K562 (cell line): ENCODE results near the gene IFNG-AS1. TPM values are rescaled to one million over a fixed set of nuclear protein-coding genes. Genes with fewer than 3 reads are reported as not detected.

Experiments used
- ATAC-seq: fragments of 200-7000 bp; cut with Tn5 transposase; 3 replicates; pipeline ENCODE4 v1.9.1; 2020; ENCODE audit warnings: moderate library complexity
- BruUV-seq: library from RNA; stranded (reverse); fragments of 400-500 nt; replicated peaks from 2 replicates; lab custom pipeline; 2021; lab: Mats Ljungman, UMichigan
- CTCF ChIA-PET: fragments of 300-600 bp; formaldehyde crosslinking; extraction: SDS; loops from one replicate; lab custom pipeline; 2021; ENCODE audit warnings: low intra/inter-chr PET ratio; lab: Yijun Ruan, JAX
- POLR2A ChIA-PET: fragments of 300-600, 350-650 bp; sonication (Branson Sonifier 250); formaldehyde crosslinking; extraction: SDS; loops from one replicate; lab custom pipeline; 2021; ENCODE audit warnings: antibody characterized with exemption, inconsistent platforms; lab: Yijun Ruan, JAX
- DNase-seq, 4 experiments: peaks; one replicate each; pipeline versions ENCODE4 v3.0.0 to v3.0.0-alpha.2; 2011 to 2018; ENCODE audit warnings: low spot score in 3 of 4, mixed read lengths in 3 of 4; ENCODE audit errors: extremely low read depth in 1 of 4
- FAIRE-seq: peaks from 2 replicates; lab custom pipeline; 2011; peaks lifted over from hg19 to GRCh38; lab: Jason Lieb, UNC
- H2AFZ ChIP-seq: 2 replicates; pipeline ENCODE4 v1.6.0; 2011; ENCODE audit warnings: low read depth, low read length, control low read depth, inconsistent platforms
- H3K27ac ChIP-seq: fragments of 200-600 bp; 3 replicates; pipeline ENCODE4 v1.8.0; 2011; ENCODE audit warnings: low read depth, mild to moderate bottlenecking, control low read depth, inconsistent platforms, low read length, moderate library complexity, mixed read lengths; ENCODE audit errors: extremely low read depth
- H3K27me3 ChIP-seq, 2 experiments: fragments of 300-600 bp in 1 of 2; 2 replicates in 1 of 2; 3 replicates in 1 of 2; pipeline versions ENCODE4 v1.6.0 to v1.8.0; 2011; ENCODE audit warnings: inconsistent platforms in 2 of 2, low read length in 2 of 2, mild to moderate bottlenecking in 1 of 2, mixed read lengths in 1 of 2, moderate library complexity in 1 of 2; ENCODE audit not compliant: control insufficient read depth in 2 of 2, insufficient read depth in 2 of 2
- H3K36me3 ChIP-seq: fragments of 300-600 bp; 3 replicates; pipeline ENCODE4 v1.8.0; 2011; ENCODE audit warnings: mild to moderate bottlenecking, low read length, inconsistent platforms; ENCODE audit not compliant: control insufficient read depth, insufficient read depth
- H3K4me1 ChIP-seq, 2 experiments: fragments of 200-600 bp in 1 of 2; replicated peaks in 1 of 2; 2 replicates in 1 of 2; 3 replicates in 1 of 2; pipeline versions ENCODE4 v1.5.1 to v1.8.0; 2011; ENCODE audit warnings: inconsistent platforms in 2 of 2, low read length in 2 of 2, mild to moderate bottlenecking in 1 of 2, mixed read lengths in 1 of 2, moderate library complexity in 1 of 2; ENCODE audit not compliant: control insufficient read depth in 2 of 2, insufficient read depth in 2 of 2
- H3K4me2 ChIP-seq: 2 replicates; pipeline ENCODE4 v1.6.1; 2011; ENCODE audit warnings: low read length, control low read depth, inconsistent platforms, mixed read lengths; ENCODE audit not compliant: insufficient read depth
- H3K4me3 ChIP-seq: fragments of 200-600 bp; sonication (generic), shearing (Covaris generic); 2 replicates; pipeline ENCODE4 v1.5.1; 2016; ENCODE audit warnings: control low read depth, inconsistent platforms
- H3K79me2 ChIP-seq: fragments of 200-600 bp; 3 replicates; pipeline ENCODE4 v1.8.0; 2011; ENCODE audit warnings: low read length, inconsistent platforms; ENCODE audit not compliant: control insufficient read depth, insufficient read depth
- H3K9ac ChIP-seq, 2 experiments: 2 replicates each; pipeline versions ENCODE4 v1.6.0 to v1.6.1; 2011; ENCODE audit warnings: low read depth in 2 of 2, low read length in 2 of 2, control low read depth in 1 of 2, inconsistent platforms in 1 of 2, mild to moderate bottlenecking in 1 of 2, mixed read lengths in 1 of 2; ENCODE audit not compliant: insufficient read depth in 1 of 2
- H3K9me1 ChIP-seq: one replicate; pipeline ENCODE4 v1.6.0; 2011; ENCODE audit warnings: inconsistent platforms, mild to moderate bottlenecking, low read length, moderate library complexity; ENCODE audit not compliant: control insufficient read depth, insufficient read depth
- H3K9me3 ChIP-seq: replicated peaks from 2 replicates; pipeline ENCODE4 v1.5.1; 2011; ENCODE audit warnings: low read depth, low read length, inconsistent platforms; ENCODE audit not compliant: control insufficient read depth, insufficient read depth
- H4K20me1 ChIP-seq: replicated peaks from 2 replicates; pipeline ENCODE4 v1.6.1; 2011; ENCODE audit warnings: low read length, inconsistent platforms, mixed read lengths; ENCODE audit not compliant: control insufficient read depth, insufficient read depth
- E2F3 ChIP-seq: fragments of 250-450 bp; sonication (Bioruptor Pico); IDR thresholded peaks from 2 replicates; pipeline ENCODE4 v1.4.0; 2020; ENCODE audit warnings: mild to moderate bottlenecking
- HEY1 ChIP-seq: fragments of 250-450 bp; sonication (Bioruptor Pico); IDR thresholded peaks from 2 replicates; pipeline ENCODE4 v1.5.0; 2020; ENCODE audit warnings: mild to moderate bottlenecking, moderate library complexity, borderline replicate concordance
- POLR2AphosphoS5 ChIP-seq: IDR thresholded peaks from 2 replicates; pipeline ENCODE4 v1.6.1; 2011; ENCODE audit warnings: mild to moderate bottlenecking, low read depth, low read length, moderate library complexity; ENCODE audit not compliant: control insufficient read depth, insufficient read depth
- ZNF766 ChIP-seq: fragments of 200-800 bp; sonication (Bioruptor generic); conservative IDR thresholded peaks from 2 replicates; pipeline ENCODE4 v1.6.1; 2016; ENCODE audit warnings: missing genetic modification characterization, missing compliant biosample characterization
- WGBS: fragments of 100-300 bp; shearing (Covaris generic); methylation state at CpG from one replicate; pipeline ENCODE4 v1.1.6; 2016; ENCODE audit warnings: low coverage, mixed read lengths; ENCODE audit not compliant: insufficient coverage; ENCODE audit errors: missing lambda C conversion rate; 5-methylcytosine and 5-hydroxymethylcytosine counted together
- in situ Hi-C: fragments of 300-500 bp; cut with MboI; formaldehyde crosslinking; loops from 4 replicates; pipeline ENCODE4 v1.15.0; 2018; ENCODE audit warnings: inconsistent platforms, mixed read lengths
- intact Hi-C: fragments of 100-400 bp; cut with micrococcal nuclease; formaldehyde crosslinking; loops from 2 replicates; pipeline ENCODE4 v1.14.2; 2022
- polyA plus RNA-seq, 8 experiments: library from polyadenylated mRNA; depleted of rRNA in 4 of 8; stranded (reverse) in 5 of 8; unstranded in 3 of 8; fragments of >200 nt; fragmentation: Nextera tagmentation in 2 of 8; fragmentation: Illumina TruSeq in 1 of 8; extraction: Ambion mirVana in 2 of 8; extraction: Trizol in 1 of 8; gene quantifications; 2 replicates each; pipeline versions ENCODE4 v1.2.1 to v1.2.3, GENCODE V29; 2011 to 2014; ENCODE audit warnings: inconsistent platforms in 1 of 8, missing spikeins in 1 of 8
- total RNA-seq, 7 experiments: library from RNA; depleted of rRNA in 6 of 7; stranded (reverse); fragments of >200 nt in 6 of 7; fragmentation: Illumina TruSeq in 2 of 7; extraction: Trizol in 2 of 7; gene quantifications; 2 replicates each; pipeline versions ENCODE4 v1.2.1 to v1.2.3, GENCODE V29; 2011 to 2021; ENCODE audit warnings: low replicate concordance in 1 of 7
- TF ChIP-seq, protein P1 (sequence below): sonication (generic); formaldehyde crosslinking; IDR thresholded peaks from 2 replicates; pipeline ENCODE4 v1.8.0; 2022; ENCODE audit warnings: mild to moderate bottlenecking, low read depth, missing genetic modification reagents
- TF ChIP-seq, protein P2 (sequence below), 2 experiments: IDR thresholded peaks in 1 of 2; conservative IDR thresholded peaks in 1 of 2; 2 replicates each; pipeline ENCODE4 v1.6.1; 2016; ENCODE audit warnings: low read depth in 2 of 2, mild to moderate bottlenecking in 1 of 2, missing compliant biosample characterization in 1 of 2, missing genetic modification characterization in 1 of 2, moderate library complexity in 1 of 2
- TF ChIP-seq, protein P3 (sequence below): sonication (generic); formaldehyde crosslinking; IDR thresholded peaks from 2 replicates; pipeline ENCODE4 v1.8.0; 2022; ENCODE audit warnings: mild to moderate bottlenecking, missing genetic modification reagents

The IFNG-AS1 gene
- total and polyA plus RNA-seq, 9 of the 15 experiments (the other 6 are each of a cell fraction or from before 2014, with no cell fraction given): not detected

DNA sequence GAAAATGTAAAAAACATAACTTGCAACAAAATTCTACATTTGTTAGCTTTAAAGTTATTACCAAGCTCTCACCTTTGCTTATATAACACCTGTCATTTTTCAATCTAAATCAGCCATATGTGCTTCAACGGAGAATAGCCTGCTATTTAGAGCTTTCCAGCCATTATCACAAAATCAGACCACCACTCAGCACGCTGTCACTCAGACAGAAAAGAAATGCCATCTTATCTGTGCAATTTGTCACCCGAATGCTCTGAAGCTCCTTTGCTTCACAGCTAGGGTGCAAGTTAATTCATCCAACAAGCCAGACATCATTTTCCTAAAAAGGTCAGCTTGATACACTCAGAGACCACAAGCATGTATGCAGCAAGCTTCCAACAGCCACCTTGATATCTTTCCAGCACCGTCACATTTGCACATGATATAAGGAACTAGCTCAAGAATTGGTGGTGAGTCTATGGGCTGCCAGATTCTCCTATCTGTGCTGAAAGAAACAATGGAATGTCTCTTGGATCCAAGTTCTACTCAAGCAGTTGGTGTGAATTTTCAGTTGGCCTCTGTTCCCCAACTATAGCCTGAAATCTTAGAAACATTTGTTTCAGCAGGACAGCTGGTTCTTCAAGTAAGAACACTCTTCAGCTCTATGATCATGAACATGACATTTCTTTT, 20.0 kb upstream of the IFNG-AS1 start:
- H3K9me1 ChIP-seq: no peaks in the 10 kb centered on the region
- no peaks in the 10 kb centered on the region for H3K36me3 ChIP-seq
- POLR2A ChIA-PET: no interaction called here
- no peak overlapping the region for H3K4me3 ChIP-seq
- no peak for ATAC-seq
- no peak overlapping the region for H3K4me2 ChIP-seq
- CTCF ChIA-PET: no interaction called here
- in situ Hi-C loops: no loop called here
- no peaks in the 10 kb centered on the region for H4K20me1 ChIP-seq
- H3K27ac ChIP-seq: no peak overlapping the region
- TF ChIP-seq ZNF766: no peak
- no peak for TF ChIP-seq HEY1 (CRISPR knock-in tag)
- H3K9ac ChIP-seq: no peak overlapping the region
- no peaks in the 10 kb centered on the region; a peak in 1 of 5 replicates for H3K27me3 ChIP-seq
- H3K79me2 ChIP-seq: no peaks in the 10 kb centered on the region
- no peaks in the 10 kb centered on the region for H3K4me1 ChIP-seq
- no peak for DNase-seq
- intact Hi-C loops: no loop called here
- no TSS peak for BruUV-seq
- no peak for FAIRE-seq
- no peak overlapping the region for H2AFZ ChIP-seq
- no peaks in the 10 kb centered on the region for H3K9me3 ChIP-seq
- 2% methylated on average over 4 of the region's 4 CpGs for WGBS

DNA sequence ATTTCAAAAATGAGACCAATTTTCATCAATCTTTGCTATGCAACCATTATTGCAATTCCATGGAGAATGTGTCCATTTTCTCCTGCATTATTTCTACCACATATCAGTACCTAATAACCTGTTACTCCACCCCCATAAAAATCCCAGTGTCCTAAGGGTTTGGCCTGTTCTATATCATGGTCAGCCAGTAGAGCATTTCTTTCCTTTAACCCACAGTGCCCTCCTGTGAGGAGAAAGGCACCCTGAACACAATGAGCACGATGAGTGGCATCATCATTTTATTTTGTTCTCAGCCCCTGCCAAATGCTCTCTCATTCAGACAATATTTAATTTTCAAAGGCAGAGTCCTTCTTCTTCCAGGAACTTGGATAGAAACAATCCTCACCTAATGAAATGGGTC, 11.6 kb upstream of the IFNG-AS1 start:
- Histone ChIP-seq H3K9me1 (no peaks in the 10 kb centered on the region), H3K9me3 (no peaks in the 10 kb centered on the region), H3K4me1 (no peaks in the 10 kb centered on the region), H4K20me1 (no peaks in the 10 kb centered on the region), H3K79me2 (no peaks in the 10 kb centered on the region), H3K36me3 (no peaks in the 10 kb centered on the region), H3K9ac (no peak overlapping the region), H2AFZ (no peak overlapping the region), H3K27me3 (peaks cover 0 to 8% of the 10 kb centered on the region in 2 experiments; a peak in 1 of 5 replicates), H3K4me3 (no peak overlapping the region), H3K27ac (no peak overlapping the region), H3K4me2 (no peak overlapping the region)
- POLR2A ChIA-PET: no interaction called here
- DNase-seq (no peak), FAIRE-seq (no peak), ATAC-seq (no peak)
- CTCF ChIA-PET: no interaction called here
- WGBS: 0% methylated on average over 1 of the region's 1 CpG
- intact Hi-C loops: no loop called here
- no TSS peak for BruUV-seq
- in situ Hi-C loops: no loop called here
- TF ChIP-seq, protein P1, sequence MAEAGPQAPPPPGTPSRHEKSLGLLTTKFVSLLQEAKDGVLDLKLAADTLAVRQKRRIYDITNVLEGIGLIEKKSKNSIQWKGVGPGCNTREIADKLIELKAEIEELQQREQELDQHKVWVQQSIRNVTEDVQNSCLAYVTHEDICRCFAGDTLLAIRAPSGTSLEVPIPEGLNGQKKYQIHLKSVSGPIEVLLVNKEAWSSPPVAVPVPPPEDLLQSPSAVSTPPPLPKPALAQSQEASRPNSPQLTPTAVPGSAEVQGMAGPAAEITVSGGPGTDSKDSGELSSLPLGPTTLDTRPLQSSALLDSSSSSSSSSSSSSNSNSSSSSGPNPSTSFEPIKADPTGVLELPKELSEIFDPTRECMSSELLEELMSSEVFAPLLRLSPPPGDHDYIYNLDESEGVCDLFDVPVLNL (CRISPR knock-in tag): no peak
- TF ChIP-seq E2F3 (CRISPR knock-in tag): no peak
- TF ChIP-seq, protein P2, sequence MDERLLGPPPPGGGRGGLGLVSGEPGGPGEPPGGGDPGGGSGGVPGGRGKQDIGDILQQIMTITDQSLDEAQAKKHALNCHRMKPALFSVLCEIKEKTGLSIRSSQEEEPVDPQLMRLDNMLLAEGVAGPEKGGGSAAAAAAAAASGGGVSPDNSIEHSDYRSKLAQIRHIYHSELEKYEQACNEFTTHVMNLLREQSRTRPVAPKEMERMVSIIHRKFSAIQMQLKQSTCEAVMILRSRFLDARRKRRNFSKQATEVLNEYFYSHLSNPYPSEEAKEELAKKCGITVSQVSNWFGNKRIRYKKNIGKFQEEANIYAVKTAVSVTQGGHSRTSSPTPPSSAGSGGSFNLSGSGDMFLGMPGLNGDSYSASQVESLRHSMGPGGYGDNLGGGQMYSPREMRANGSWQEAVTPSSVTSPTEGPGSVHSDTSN (CRISPR knock-in tag; IDR thresholded peaks at IDR 0.05; ENCODE audit: low read depth): no peak
- TF ChIP-seq, protein P2 (tag; conservative IDR thresholded peaks at IDR 0.05; ENCODE audit: low read depth): no peak
- TF ChIP-seq, protein P3, sequence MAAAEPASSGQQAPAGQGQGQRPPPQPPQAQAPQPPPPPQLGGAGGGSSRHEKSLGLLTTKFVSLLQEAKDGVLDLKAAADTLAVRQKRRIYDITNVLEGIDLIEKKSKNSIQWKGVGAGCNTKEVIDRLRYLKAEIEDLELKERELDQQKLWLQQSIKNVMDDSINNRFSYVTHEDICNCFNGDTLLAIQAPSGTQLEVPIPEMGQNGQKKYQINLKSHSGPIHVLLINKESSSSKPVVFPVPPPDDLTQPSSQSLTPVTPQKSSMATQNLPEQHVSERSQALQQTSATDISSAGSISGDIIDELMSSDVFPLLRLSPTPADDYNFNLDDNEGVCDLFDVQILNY (CRISPR knock-in tag): no peak
- TF ChIP-seq POLR2AphosphoS5: no peak
